OCI-LY1 (cell line): ENCODE results near the gene GMDS.

ENCODE experiments used
- CTCF ChIP-seq: fragments of 200-600 bp; sonication (generic), shearing (Covaris generic); IDR thresholded peaks from 2 replicates; pipeline ENCODE4 v1.5.1; 2017; ENCODE audit warnings: mild to moderate bottlenecking, antibody characterized with exemption, low read length, moderate library complexity, mixed read lengths
- EZH2 ChIP-seq: fragments of 200-600 bp; sonication (generic), shearing (Covaris generic); IDR thresholded peaks from 2 replicates; pipeline ENCODE4 v1.8.0; 2017; ENCODE audit warnings: borderline replicate concordance, mixed run types, mild to moderate bottlenecking, antibody characterized with exemption, low read length, moderate library complexity, mixed read lengths

GRCh38 chr6:1635305-1636010, 609.9 kb downstream of the GMDS start:
- no peak for TF ChIP-seq CTCF
- no peak for TF ChIP-seq EZH2
